Measurements from ENCODE around the gene ANGPTL2. TPM values are rescaled to one million over a fixed set of nuclear protein-coding genes. Genes with fewer than 3 reads are reported as not detected.

Gene ANGPTL2
- total RNA-seq, 1 experiment from 2014 or later = 0.20 TPM

- ATAC-seq (no peak), DNase-seq (ENCODE audit: low read depth, low spot score) (no peak)
- Histone ChIP-seq H3K27ac (ENCODE audit: low read depth, low read length) (no peak overlapping the region), H3K4me2 (ENCODE audit: low read length) (no peak overlapping the region), H4K20me1 (ENCODE audit: insufficient read depth) (no peaks in the 10 kb centered on the region), H3K9me3 (ENCODE audit: control insufficient read depth in 1 of 2, insufficient read depth in 1 of 2, low read depth in 1 of 2, low read length in 2 of 2) (no peaks in the 10 kb centered on the region), H3K27me3 (ENCODE audit: insufficient read depth, low read length) (no peaks in the 10 kb centered on the region), H2AFZ (ENCODE audit: low read depth, low read length, poor library complexity, severe bottlenecking) (no peak overlapping the region), H3K9me2 (ENCODE audit: insufficient read depth) (no peaks in the 10 kb centered on the region), H3K79me2 (ENCODE audit: insufficient read depth, low read length) (no peaks in the 10 kb centered on the region), H3K4me1 (ENCODE audit: control insufficient read depth in 1 of 2, insufficient read depth in 2 of 2, low read length in 2 of 2) (peaks cover 2 to 19% of the 10 kb centered on the region in 2 experiments; a peak in 1 of 4 replicates), H3K9ac (ENCODE audit: low read length) (no peak overlapping the region), H3K36me3 (ENCODE audit: control insufficient read depth in 1 of 2, insufficient read depth in 2 of 2, low read length in 2 of 2) (no peaks in the 10 kb centered on the region), H3K4me3 (replicated peaks in 1 of 2; ENCODE audit: low read depth in 1 of 2, low read length in 2 of 2) (no peak overlapping the region)
- ChIA-PET POLR2A (no interaction called here), CTCF (no interaction called here), RAD21 (ENCODE audit: low non-redundant PET in 1 of 2, low total read pairs in 2 of 2, uncharacterized antibody in 2 of 2, unreplicated experiment in 2 of 2) (no interaction called here)
- BruUV-seq (replicated peaks) = no TSS peak
- TF ChIP-seq POLR2A (IDR thresholded peaks at IDR 0.05; ENCODE audit: borderline replicate concordance, extremely low read depth, insufficient read depth, insufficient read length) (no peak), REST (IDR thresholded peaks at IDR 0.05; ENCODE audit: low read depth) (no peak), CEBPB (IDR thresholded peaks at IDR 0.05; ENCODE audit: low read depth) (no peak), YY1 (IDR thresholded peaks at IDR 0.05; ENCODE audit: extremely low read depth, insufficient replicate concordance, low read depth, low read length) (no peak), EZH2phosphoT487 (IDR thresholded peaks at IDR 0.05; ENCODE audit: borderline replicate concordance) (no peak), POLR2AphosphoS5 (IDR thresholded peaks at IDR 0.05; ENCODE audit: low read depth, low read length) (no peak), ELF1 (IDR thresholded peaks at IDR 0.05; ENCODE audit: borderline replicate concordance, low read depth) (no peak), ZFX (IDR thresholded peaks at IDR 0.05) (no peak), RAD21 (IDR thresholded peaks at IDR 0.05; ENCODE audit: low read depth) (no peak), TCF7L2 (IDR thresholded peaks at IDR 0.05; ENCODE audit: borderline replicate concordance, extremely low read depth, insufficient read depth, insufficient read length) (no peak), EZH2 (IDR thresholded peaks at IDR 0.05) (no peak)
- intact Hi-C loops (cut with micrococcal nuclease) = no loop called here
Observed at GRCh38 chr9:127116957-127117356, 5.5 kb downstream of the ANGPTL2 start.

Data from HCT116 (cell line).